Ectodermal cell (in vitro differentiated cells): ENCODE measurements around the gene LACRT.
A peak's percentile ranks its signal among the peaks of the same experiment; 100 is the strongest.

Experiments
- H3K27ac ChIP-seq: 2 replicates; pipeline ENCODE4 v1.7.0; 2013; ENCODE audit warnings: mild to moderate bottlenecking, low read depth, low read length; ENCODE audit not compliant: insufficient read depth, poor library complexity, severe bottlenecking
- H3K27me3 ChIP-seq: 2 replicates; pipeline ENCODE4 v1.7.0; 2013; ENCODE audit warnings: mild to moderate bottlenecking, low read length; ENCODE audit not compliant: insufficient read depth, control insufficient read depth, poor library complexity, severe bottlenecking
- H3K36me3 ChIP-seq: one replicate; pipeline ENCODE4 v1.7.0; 2013; ENCODE audit warnings: low read length; ENCODE audit not compliant: control insufficient read depth, insufficient read depth
- H3K4me1 ChIP-seq: one replicate; pipeline ENCODE4 v1.7.0; 2013; ENCODE audit warnings: low read length; ENCODE audit not compliant: control insufficient read depth, insufficient read depth
- H3K4me3 ChIP-seq: 2 replicates; pipeline ENCODE4 v1.7.0; 2013; ENCODE audit warnings: low read depth, low read length, control low read depth; ENCODE audit not compliant: insufficient read depth
- H3K9me3 ChIP-seq: 2 replicates; pipeline ENCODE4 v1.7.0; 2013; ENCODE audit warnings: mild to moderate bottlenecking, low read length, moderate library complexity; ENCODE audit not compliant: control insufficient read depth
- WGBS, 2 experiments: methylation state at CpG; one replicate each; pipeline ENCODE4 v1.1.7; 2013; ENCODE audit warnings: missing lambda C conversion rate in 2 of 2; 5-methylcytosine and 5-hydroxymethylcytosine counted together

The LACRT gene

GRCh38 chr12:54589964-54590363 lies 44.7 kb downstream of the LACRT start:
- Histone ChIP-seq H3K27me3 (peaks cover 24% of the 10 kb centered on the region), H3K9me3 (no peaks in the 10 kb centered on the region), H3K4me1 (peaks cover 16% of the 10 kb centered on the region), H3K36me3 (no peaks in the 10 kb centered on the region), H3K4me3 (no peak overlapping the region), H3K27ac (no peak overlapping the region)
- 68 to 78% methylated on average over 5 of the region's 5 CpGs for WGBS, 2 experiments

GRCh38 chr12:54588890-54589267 lies 45.8 kb downstream of the LACRT start:
- peaks cover 24% of the 10 kb centered on the region for H3K27me3 ChIP-seq
- 23 to 25% methylated on average over 13 of the region's 13 CpGs for WGBS, 2 experiments
- H3K4me1 ChIP-seq: peaks cover 26% of the 10 kb centered on the region
- H3K4me3 ChIP-seq: peak overlapping the region; percentile 64
- H3K27ac ChIP-seq: no peak overlapping the region
- no peaks in the 10 kb centered on the region for H3K9me3 ChIP-seq
- no peaks in the 10 kb centered on the region for H3K36me3 ChIP-seq

- Histone ChIP-seq H3K27me3 (peaks cover 24% of the 10 kb centered on the region), H3K36me3 (no peaks in the 10 kb centered on the region), H3K9me3 (no peaks in the 10 kb centered on the region), H3K4me1 (peaks cover 32% of the 10 kb centered on the region), H3K4me3 (peak within 1 kb of the TSS; percentile 64), H3K27ac (no peak within 1 kb of the TSS)
- WGBS, 2 experiments: 0 to 1% methylated on average over 70 to 77 of the region's 77 CpGs
Measured at GRCh38 chr12:54588110-54588889, 46.4 kb downstream of the LACRT start, which contains the start of gene PPP1R1A. PPP1R1A (minus strand) TSS chr12:54588659; CDS start chr12:54588488, 171 bp downstream.

GRCh38 chr12:54587315-54587873 lies 47.3 kb downstream of the LACRT start:
- peak overlapping the region; percentile 64 for H3K4me3 ChIP-seq
- H3K9me3 ChIP-seq: no peaks in the 10 kb centered on the region
- WGBS, 2 experiments: 49 to 50% methylated on average over 5 of the region's 5 CpGs
- peaks cover 41% of the 10 kb centered on the region for H3K4me1 ChIP-seq
- no peak overlapping the region for H3K27ac ChIP-seq
- no peaks in the 10 kb centered on the region for H3K36me3 ChIP-seq
- peaks cover 24% of the 10 kb centered on the region for H3K27me3 ChIP-seq

GRCh38 chr12:54586620-54587019 lies 48.1 kb downstream of the LACRT start:
- WGBS, 2 experiments: 87% methylated on average over 2 of the region's 2 CpGs
- H3K27ac ChIP-seq: no peak overlapping the region
- H3K36me3 ChIP-seq: no peaks in the 10 kb centered on the region
- no peak overlapping the region for H3K4me3 ChIP-seq
- no peaks in the 10 kb centered on the region for H3K9me3 ChIP-seq
- peaks cover 49% of the 10 kb centered on the region for H3K4me1 ChIP-seq
- peaks cover 24% of the 10 kb centered on the region for H3K27me3 ChIP-seq

GRCh38 chr12:54585243-54585642 lies 49.5 kb downstream of the LACRT start:
- H3K27me3 ChIP-seq: peaks cover 19% of the 10 kb centered on the region
- 86 to 88% methylated on average over 2 of the region's 2 CpGs for WGBS, 2 experiments
- peaks cover 51% of the 10 kb centered on the region for H3K4me1 ChIP-seq

GRCh38 chr12:54584128-54584527 lies 50.6 kb downstream of the LACRT start:
- Histone ChIP-seq H3K36me3 (no peaks in the 10 kb centered on the region), H3K27me3 (peaks cover 12% of the 10 kb centered on the region), H3K4me1 (peaks cover 51% of the 10 kb centered on the region), H3K9me3 (no peaks in the 10 kb centered on the region), H3K4me3 (no peak overlapping the region), H3K27ac (no peak overlapping the region)
- WGBS, 2 experiments: 84 to 86% methylated on average over 9 of the region's 9 CpGs

More at GRCh38 chr12:54585243-54585642, 49.5 kb downstream of the LACRT start:
- Histone ChIP-seq H3K36me3 (no peaks in the 10 kb centered on the region), H3K27ac (no peak overlapping the region), H3K4me3 (no peak overlapping the region), H3K9me3 (no peaks in the 10 kb centered on the region)

GRCh38 chr12:54583726-54584125 lies 51.0 kb downstream of the LACRT start:
- Histone ChIP-seq H3K36me3 (no peaks in the 10 kb centered on the region), H3K4me3 (no peak overlapping the region), H3K9me3 (no peaks in the 10 kb centered on the region), H3K27ac (no peak overlapping the region), H3K27me3 (peaks cover 8% of the 10 kb centered on the region), H3K4me1 (peaks cover 51% of the 10 kb centered on the region)
- WGBS, 2 experiments: 60 to 74% methylated on average over 4 of the region's 4 CpGs

- Histone ChIP-seq H3K4me3 (no peak overlapping the region), H3K27me3 (no peaks in the 10 kb centered on the region), H3K36me3 (no peaks in the 10 kb centered on the region), H3K9me3 (no peaks in the 10 kb centered on the region), H3K4me1 (peaks cover 36% of the 10 kb centered on the region), H3K27ac (no peak overlapping the region)
- 88 to 90% methylated on average over 6 of the region's 6 CpGs for WGBS, 2 experiments
Measured at GRCh38 chr12:54581412-54581811, 53.3 kb downstream of the LACRT start.
